GM18951 (cell line): Measurements from ENCODE around the gene SRCAP.

Experiments
- POLR2A ChIP-seq: IDR thresholded peaks from 4 replicates; pipeline ENCODE4 v1.6.1; 2011; ENCODE audit warnings: mild to moderate bottlenecking; ENCODE audit not compliant: insufficient read length, insufficient read depth; ENCODE audit errors: extremely low read depth
- in situ Hi-C: fragments of 300-500 bp; cut with MboI; formaldehyde crosslinking; loops from one replicate; pipeline ENCODE4 v1.12.0; 2022; ENCODE audit warnings: low sequenced_read_pairs, mixed read lengths, inconsistent platforms; ENCODE audit not compliant: unreplicated experiment

Gene SRCAP

GRCh38 chr16:30764816-30765465 lies 66.0 kb downstream of the SRCAP start:
- TF ChIP-seq POLR2A: no peak
- in situ Hi-C loops: loop anchor here (10.0 kb wide), 1 partner anchor 160 kb away; the partner anchor contains the start of gene FBXL19

DNA sequence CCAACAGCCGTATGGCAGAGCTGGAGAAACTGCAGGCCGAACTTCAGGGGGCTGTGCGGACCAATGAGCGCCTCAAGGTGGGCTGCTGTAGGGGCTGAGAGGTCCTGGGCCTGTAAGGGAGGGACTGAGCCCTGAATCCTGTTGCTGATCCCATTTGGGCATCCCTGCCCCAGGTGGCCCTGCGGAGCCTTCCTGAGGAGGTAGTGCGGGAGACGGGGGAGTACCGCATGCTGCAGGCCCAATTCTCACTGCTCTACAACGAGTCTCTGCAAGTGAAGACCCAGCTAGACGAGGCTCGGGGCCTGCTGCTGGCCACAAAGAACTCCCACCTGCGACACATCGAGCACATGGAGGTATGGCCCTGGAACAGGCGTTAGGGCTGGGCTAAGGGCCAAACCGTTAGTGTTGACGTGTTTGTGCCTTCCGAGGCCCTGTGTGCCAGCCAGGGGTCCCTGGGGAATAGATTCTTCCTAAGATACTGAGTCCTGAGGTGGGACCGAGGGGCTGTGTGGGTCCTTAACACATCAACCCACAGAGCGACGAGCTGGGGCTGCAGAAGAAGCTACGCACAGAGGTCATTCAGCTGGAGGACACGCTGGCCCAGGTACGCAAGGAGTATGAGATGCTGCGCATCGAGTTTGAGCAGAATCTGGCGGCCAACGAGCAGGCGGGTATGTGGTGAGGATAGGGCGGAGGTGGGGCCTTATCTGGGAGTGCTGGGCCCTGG lies 67.4 kb downstream of the SRCAP start:
- no peak for TF ChIP-seq POLR2A
- in situ Hi-C loops: loop anchor here (10.0 kb wide), 1 partner anchor 158 kb away; the partner anchor contains the start of gene FBXL19

- in situ Hi-C loops: loop anchor here (10.0 kb wide), 1 partner anchor 158 kb away; the partner anchor contains the start of gene FBXL19
- no peak for TF ChIP-seq POLR2A
These were observed 67.9 kb downstream of the SRCAP start for GRCh38 chr16:30766933-30767284.

GRCh38 chr16:30767767-30768465 lies 68.9 kb downstream of the SRCAP start:
- in situ Hi-C loops: loop anchor here (10.0 kb wide), 1 partner anchor 157 kb away; the partner anchor contains the start of gene FBXL19
- no peak for TF ChIP-seq POLR2A

GRCh38 chr16:30768583-30769181 lies 69.7 kb downstream of the SRCAP start:
- TF ChIP-seq POLR2A: no peak
- in situ Hi-C loops: loop anchor here (10.0 kb wide), 1 partner anchor 156 kb away; the partner anchor contains the start of gene FBXL19

DNA sequence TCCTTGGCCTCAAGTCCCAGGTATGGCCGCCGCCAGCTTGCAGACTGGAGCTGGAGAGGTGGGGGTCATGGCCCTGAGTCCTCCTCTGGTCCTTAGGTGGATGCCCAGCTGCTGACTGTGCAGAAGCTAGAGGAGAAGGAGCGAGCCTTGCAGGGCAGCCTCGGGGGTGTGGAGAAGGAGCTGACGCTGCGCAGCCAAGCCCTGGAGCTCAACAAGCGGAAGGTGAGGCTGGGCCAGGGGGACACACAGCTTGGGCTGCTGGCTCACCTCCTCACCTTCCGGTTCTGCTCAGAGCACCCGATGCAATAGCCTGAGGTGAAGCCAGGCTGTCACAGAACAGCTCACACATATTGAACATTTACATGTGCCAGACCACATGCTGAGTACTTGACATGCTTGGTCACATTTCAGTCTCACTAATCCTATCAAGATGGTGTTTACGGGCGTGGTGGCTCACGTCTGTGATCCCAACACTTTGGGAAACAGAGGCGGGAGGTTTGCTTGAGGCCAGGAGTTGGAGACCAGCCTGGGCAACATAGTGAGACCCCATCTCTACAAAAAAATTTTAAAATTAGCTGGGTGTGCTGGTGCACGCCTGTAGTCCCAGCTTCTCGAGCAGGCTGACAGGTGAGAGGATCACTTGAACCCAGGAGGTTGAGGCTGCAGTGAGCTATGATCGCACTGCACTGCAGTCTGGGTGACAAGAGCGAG lies 70.6 kb downstream of the SRCAP start:
- TF ChIP-seq POLR2A: no peak
- in situ Hi-C loops: loop anchor here (10.0 kb wide), 1 partner anchor 155 kb away; the partner anchor contains the start of gene FBXL19

GRCh38 chr16:30771726-30772125 lies 72.8 kb downstream of the SRCAP start:
- TF ChIP-seq POLR2A: no peak
- in situ Hi-C loops: no loop called here

- TF ChIP-seq POLR2A: no peak
- in situ Hi-C loops: no loop called here
These were observed 74.9 kb downstream of the SRCAP start for GRCh38 chr16:30773826-30774225.

DNA sequence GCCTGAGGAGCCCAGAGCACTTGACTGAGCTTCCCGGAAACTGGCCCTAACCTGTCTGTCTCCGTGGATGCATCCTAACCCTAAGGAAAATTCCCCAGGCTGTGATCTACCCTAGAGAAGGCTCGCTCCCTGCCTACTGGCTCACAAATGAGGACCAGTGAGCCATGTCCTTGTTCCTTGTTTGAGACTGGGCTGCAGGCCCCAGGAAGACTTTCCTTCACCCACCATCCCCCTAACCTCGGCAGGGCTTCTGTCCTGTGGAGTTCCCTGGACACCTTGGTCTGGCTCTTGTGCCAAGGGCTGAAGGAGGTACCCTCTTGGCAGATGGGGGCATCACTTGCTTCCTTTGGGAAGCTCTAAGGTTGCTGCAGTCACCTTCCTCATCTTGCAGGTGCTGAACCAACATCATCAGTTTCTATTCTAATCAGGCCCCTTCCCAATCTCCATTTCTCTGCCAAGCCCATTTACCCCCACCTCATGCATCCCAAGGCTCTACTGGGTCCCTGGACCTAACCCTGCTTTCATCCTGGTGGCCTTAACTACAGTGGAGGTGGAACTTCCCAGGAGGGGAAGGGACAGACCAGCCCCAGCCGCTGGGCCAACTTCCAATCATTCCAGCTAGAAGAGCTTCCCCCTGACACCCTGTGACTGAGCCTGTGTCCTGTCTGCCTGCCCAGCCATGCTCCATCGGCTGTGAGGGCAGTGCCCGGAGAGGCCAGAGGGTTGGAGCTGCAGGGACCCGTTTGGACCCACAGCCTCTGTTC lies 75.6 kb downstream of the SRCAP start:
- in situ Hi-C loops: no loop called here
- TF ChIP-seq POLR2A: no peak

DNA sequence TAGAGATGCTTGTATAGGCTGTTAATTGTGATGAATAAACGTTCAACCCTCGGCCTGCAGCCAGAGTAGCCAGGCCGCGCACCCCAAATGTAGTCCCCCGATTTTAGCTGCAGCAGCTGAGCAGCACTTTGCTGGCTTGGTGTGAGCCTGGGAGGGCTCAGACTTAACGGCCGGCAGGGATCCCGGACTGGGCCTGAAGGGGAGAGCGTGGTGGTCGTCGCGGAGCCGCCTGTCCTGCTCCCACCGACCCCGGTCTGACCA lies 76.1 kb downstream of the SRCAP start:
- in situ Hi-C loops: no loop called here
- TF ChIP-seq POLR2A: no peak

- TF ChIP-seq POLR2A: peak; percentile 46
These were observed 76.6 kb downstream of the SRCAP start for GRCh38 chr16:30775392-30776188.

GRCh38 chr16:30777591-30778297 lies 78.8 kb downstream of the SRCAP start:
- TF ChIP-seq POLR2A: no peak
- in situ Hi-C loops: no loop called here

More at GRCh38 chr16:30775392-30776188, 76.6 kb downstream of the SRCAP start:
- in situ Hi-C loops: no loop called here
